HEK293 (cell line): Measurements from ENCODE around the gene TPI1.

Experiments used
- BCL11B ChIP-seq: fragments of 450-650 bp; formaldehyde crosslinking; IDR thresholded peaks from 2 replicates; pipeline ENCODE4 v1.5.1; 2016; ENCODE audit warnings: low read depth, missing biosample characterization, missing genetic modification characterization
- GLI4 ChIP-seq: fragments of 450-650 bp; formaldehyde crosslinking; IDR thresholded peaks from 2 replicates; pipeline ENCODE4 v1.5.1; 2016; ENCODE audit warnings: missing biosample characterization, missing genetic modification characterization
- GLIS2 ChIP-seq: fragments of 450-650 bp; formaldehyde crosslinking; IDR thresholded peaks from 2 replicates; pipeline ENCODE4 v1.5.1; 2016; ENCODE audit warnings: missing biosample characterization, missing genetic modification characterization
- KLF10 ChIP-seq: fragments of 450-650 bp; IDR thresholded peaks from 2 replicates; pipeline ENCODE4 v1.5.1; 2018; ENCODE audit warnings: missing biosample characterization, mild to moderate bottlenecking, missing genetic modification characterization
- KLF16 ChIP-seq: fragments of 450-650 bp; formaldehyde crosslinking; IDR thresholded peaks from 2 replicates; pipeline ENCODE4 v1.5.1; 2017; ENCODE audit warnings: missing biosample characterization, missing genetic modification characterization
- ZFHX2 ChIP-seq: fragments of 450-650 bp; formaldehyde crosslinking; conservative IDR thresholded peaks from 2 replicates; pipeline ENCODE4 v1.5.1; 2016; ENCODE audit warnings: missing biosample characterization, missing genetic modification characterization
- ZFP3 ChIP-seq: fragments of 450-650 bp; formaldehyde crosslinking; IDR thresholded peaks from 2 replicates; pipeline ENCODE4 v1.5.1; 2016; ENCODE audit warnings: low read depth, missing biosample characterization, missing genetic modification characterization
- ZNF140 ChIP-seq: fragments of 450-650 bp; formaldehyde crosslinking; IDR thresholded peaks from 2 replicates; pipeline ENCODE4 v1.5.1; 2016; ENCODE audit warnings: missing biosample characterization, missing genetic modification characterization
- ZNF202 ChIP-seq: fragments of 450-650 bp; formaldehyde crosslinking; IDR thresholded peaks from 2 replicates; pipeline ENCODE4 v1.5.1; 2016; ENCODE audit warnings: missing biosample characterization, missing genetic modification characterization, borderline replicate concordance
- ZNF211 ChIP-seq: fragments of 450-650 bp; formaldehyde crosslinking; IDR thresholded peaks from 2 replicates; pipeline ENCODE4 v1.5.1; 2016; ENCODE audit warnings: low read depth, missing biosample characterization, missing genetic modification characterization
- ZNF391 ChIP-seq: fragments of 450-650 bp; formaldehyde crosslinking; IDR thresholded peaks from 2 replicates; pipeline ENCODE4 v1.5.1; 2016; ENCODE audit warnings: low read depth, missing biosample characterization, missing genetic modification characterization, borderline replicate concordance
- ZNF394 ChIP-seq: fragments of 450-650 bp; formaldehyde crosslinking; IDR thresholded peaks from 2 replicates; pipeline ENCODE4 v1.5.1; 2016; ENCODE audit warnings: missing biosample characterization, missing genetic modification characterization, mild to moderate bottlenecking, moderate library complexity, borderline replicate concordance
- ZNF514 ChIP-seq: fragments of 450-650 bp; formaldehyde crosslinking; IDR thresholded peaks from 2 replicates; pipeline ENCODE4 v1.5.1; 2016; ENCODE audit warnings: missing biosample characterization, missing genetic modification characterization
- ZNF585B ChIP-seq: fragments of 450-650 bp; formaldehyde crosslinking; IDR thresholded peaks from 2 replicates; pipeline ENCODE4 v1.5.1; 2016; ENCODE audit warnings: missing biosample characterization, missing genetic modification characterization
- ZNF596 ChIP-seq: fragments of 450-650 bp; IDR thresholded peaks from 2 replicates; pipeline ENCODE4 v1.5.0; 2018; ENCODE audit warnings: missing biosample characterization, mild to moderate bottlenecking, missing genetic modification characterization, moderate library complexity
- ZNF626 ChIP-seq: fragments of 450-650 bp; sonication (Bioruptor Pico); formaldehyde crosslinking; IDR thresholded peaks from 2 replicates; pipeline ENCODE4 v1.5.1; 2018; ENCODE audit warnings: missing biosample characterization, missing genetic modification characterization, inconsistent platforms
- ZNF658 ChIP-seq: fragments of 450-650 bp; formaldehyde crosslinking; IDR thresholded peaks from 2 replicates; pipeline ENCODE4; 2016; ENCODE audit warnings: missing biosample characterization, missing genetic modification characterization
- ZNF664 ChIP-seq: fragments of 450-650 bp; formaldehyde crosslinking; IDR thresholded peaks from 2 replicates; pipeline ENCODE4 v1.5.1; 2016; ENCODE audit warnings: missing biosample characterization, missing genetic modification characterization
- ZNF777 ChIP-seq: fragments of 450-650 bp; formaldehyde crosslinking; IDR thresholded peaks from 2 replicates; pipeline ENCODE4 v1.5.1; 2017; ENCODE audit warnings: missing biosample characterization, missing genetic modification characterization, borderline replicate concordance
- ZSCAN16 ChIP-seq: fragments of 450-650 bp; formaldehyde crosslinking; IDR thresholded peaks from 2 replicates; pipeline ENCODE4 v1.5.1; 2016; ENCODE audit warnings: missing biosample characterization, missing genetic modification characterization
- TF ChIP-seq, protein P1 (sequence below): fragments of 450-650 bp; formaldehyde crosslinking; IDR thresholded peaks from 2 replicates; pipeline ENCODE4 v1.5.1; 2016; ENCODE audit warnings: missing biosample characterization, missing genetic modification characterization
- TF ChIP-seq, protein P2 (sequence below): fragments of 450-650 bp; formaldehyde crosslinking; IDR thresholded peaks from 2 replicates; pipeline ENCODE4 v1.5.1; 2016; ENCODE audit warnings: missing biosample characterization, missing genetic modification characterization
- TF ChIP-seq, protein P3 (sequence below): fragments of 450-650 bp; formaldehyde crosslinking; IDR thresholded peaks from 2 replicates; pipeline ENCODE4 v1.5.1; 2016; ENCODE audit warnings: missing biosample characterization, missing genetic modification characterization
- TF ChIP-seq, protein P4 (sequence below): fragments of 450-650 bp; formaldehyde crosslinking; IDR thresholded peaks from 2 replicates; pipeline ENCODE4 v1.5.1; 2016; ENCODE audit warnings: missing biosample characterization, missing genetic modification characterization
- TF ChIP-seq, protein P5 (sequence below): fragments of 450-650 bp; formaldehyde crosslinking; IDR thresholded peaks from 2 replicates; pipeline ENCODE4 v1.5.1; 2016; ENCODE audit warnings: missing biosample characterization, missing genetic modification characterization

Gene TPI1

DNA sequence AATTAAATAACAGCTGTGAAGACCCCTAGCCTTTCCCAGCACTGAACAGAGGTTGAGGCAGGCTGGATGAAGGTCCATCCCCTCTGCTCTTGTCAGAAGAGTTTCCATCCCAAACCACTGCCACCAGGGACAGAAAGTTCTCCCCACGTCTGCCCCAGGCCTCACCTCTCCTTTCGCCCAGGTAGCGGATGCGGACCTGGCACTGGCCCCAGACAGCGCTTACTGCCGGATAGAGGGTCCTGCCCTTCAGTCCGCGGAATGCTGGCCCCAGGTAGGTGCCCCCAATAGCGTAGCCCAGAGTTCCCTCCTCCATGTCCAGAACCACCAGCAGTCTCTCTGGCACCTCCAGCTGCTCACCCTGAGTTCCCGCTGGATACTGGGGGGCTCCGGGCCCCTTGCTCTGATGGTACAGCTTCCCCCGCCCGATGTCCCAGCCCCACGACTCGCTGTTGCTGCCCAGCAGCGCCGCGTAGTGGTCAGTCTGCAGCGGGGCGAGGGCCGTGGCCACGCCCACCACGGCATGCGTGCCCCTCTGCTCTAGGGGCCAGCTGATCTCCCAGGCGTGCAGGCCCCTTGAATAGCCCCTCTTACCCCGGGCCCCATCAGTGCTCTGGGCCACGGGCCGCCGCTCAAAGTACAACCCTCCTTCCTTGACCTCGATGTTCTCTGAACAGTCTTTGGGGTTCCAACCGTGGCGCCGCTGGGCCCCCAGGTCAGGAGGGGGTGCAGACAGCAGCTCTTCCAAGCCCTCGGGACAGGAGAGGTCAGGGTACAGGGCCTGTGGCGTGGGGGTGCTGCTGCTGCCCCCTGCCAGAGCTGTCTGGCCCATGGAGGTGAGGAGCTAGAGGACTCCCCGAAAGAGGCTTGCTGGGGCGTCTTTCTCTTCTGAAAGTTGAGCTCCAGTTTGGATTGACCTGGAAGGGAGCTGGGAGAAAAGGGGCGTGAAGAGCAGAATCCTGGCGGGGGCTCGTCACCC is 5.0 kb downstream of the TPI1 start (continued):
- TF ChIP-seq, protein P1, sequence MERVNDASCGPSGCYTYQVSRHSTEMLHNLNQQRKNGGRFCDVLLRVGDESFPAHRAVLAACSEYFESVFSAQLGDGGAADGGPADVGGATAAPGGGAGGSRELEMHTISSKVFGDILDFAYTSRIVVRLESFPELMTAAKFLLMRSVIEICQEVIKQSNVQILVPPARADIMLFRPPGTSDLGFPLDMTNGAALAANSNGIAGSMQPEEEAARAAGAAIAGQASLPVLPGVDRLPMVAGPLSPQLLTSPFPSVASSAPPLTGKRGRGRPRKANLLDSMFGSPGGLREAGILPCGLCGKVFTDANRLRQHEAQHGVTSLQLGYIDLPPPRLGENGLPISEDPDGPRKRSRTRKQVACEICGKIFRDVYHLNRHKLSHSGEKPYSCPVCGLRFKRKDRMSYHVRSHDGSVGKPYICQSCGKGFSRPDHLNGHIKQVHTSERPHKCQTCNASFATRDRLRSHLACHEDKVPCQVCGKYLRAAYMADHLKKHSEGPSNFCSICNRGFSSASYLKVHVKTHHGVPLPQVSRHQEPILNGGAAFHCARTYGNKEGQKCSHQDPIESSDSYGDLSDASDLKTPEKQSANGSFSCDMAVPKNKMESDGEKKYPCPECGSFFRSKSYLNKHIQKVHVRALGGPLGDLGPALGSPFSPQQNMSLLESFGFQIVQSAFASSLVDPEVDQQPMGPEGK (tag by site-specific recombination): peak; percentile 99
- TF ChIP-seq BCL11B (tag by site-specific recombination) (no peak), ZNF391 (peak; percentile 56; the same call in 1 of the 2 replicates), ZNF211 (tag by site-specific recombination) (no peak), KLF16 (tag by site-specific recombination) (peak; percentile 94), ZSCAN16 (tag by site-specific recombination) (no peak), ZNF626 (no peak), ZNF514 (tag by site-specific recombination) (no peak), ZNF777 (tag by site-specific recombination) (0 out of 2 replicates have a peak, but pooled peaks have one; percentile 39), KLF10 (tag by site-specific recombination) (peak; percentile 62; the same call in 1 of the 2 replicates), ZFHX2 (tag by site-specific recombination) (peak; percentile 39), ZFP3 (no peak), ZNF664 (tag by site-specific recombination) (no peak), GLIS2 (tag by site-specific recombination) (peak; percentile 84), ZNF140 (tag by site-specific recombination) (no peak), GLI4 (tag by site-specific recombination) (no peak), ZNF658 (tag by site-specific recombination) (no peak), ZNF596 (tag by site-specific recombination) (no peak), ZNF585B (tag by site-specific recombination) (no peak), ZNF202 (no peak), ZNF394 (tag by site-specific recombination) (peak; percentile 35; the same call in 1 of the 2 replicates)
- TF ChIP-seq, protein P2, sequence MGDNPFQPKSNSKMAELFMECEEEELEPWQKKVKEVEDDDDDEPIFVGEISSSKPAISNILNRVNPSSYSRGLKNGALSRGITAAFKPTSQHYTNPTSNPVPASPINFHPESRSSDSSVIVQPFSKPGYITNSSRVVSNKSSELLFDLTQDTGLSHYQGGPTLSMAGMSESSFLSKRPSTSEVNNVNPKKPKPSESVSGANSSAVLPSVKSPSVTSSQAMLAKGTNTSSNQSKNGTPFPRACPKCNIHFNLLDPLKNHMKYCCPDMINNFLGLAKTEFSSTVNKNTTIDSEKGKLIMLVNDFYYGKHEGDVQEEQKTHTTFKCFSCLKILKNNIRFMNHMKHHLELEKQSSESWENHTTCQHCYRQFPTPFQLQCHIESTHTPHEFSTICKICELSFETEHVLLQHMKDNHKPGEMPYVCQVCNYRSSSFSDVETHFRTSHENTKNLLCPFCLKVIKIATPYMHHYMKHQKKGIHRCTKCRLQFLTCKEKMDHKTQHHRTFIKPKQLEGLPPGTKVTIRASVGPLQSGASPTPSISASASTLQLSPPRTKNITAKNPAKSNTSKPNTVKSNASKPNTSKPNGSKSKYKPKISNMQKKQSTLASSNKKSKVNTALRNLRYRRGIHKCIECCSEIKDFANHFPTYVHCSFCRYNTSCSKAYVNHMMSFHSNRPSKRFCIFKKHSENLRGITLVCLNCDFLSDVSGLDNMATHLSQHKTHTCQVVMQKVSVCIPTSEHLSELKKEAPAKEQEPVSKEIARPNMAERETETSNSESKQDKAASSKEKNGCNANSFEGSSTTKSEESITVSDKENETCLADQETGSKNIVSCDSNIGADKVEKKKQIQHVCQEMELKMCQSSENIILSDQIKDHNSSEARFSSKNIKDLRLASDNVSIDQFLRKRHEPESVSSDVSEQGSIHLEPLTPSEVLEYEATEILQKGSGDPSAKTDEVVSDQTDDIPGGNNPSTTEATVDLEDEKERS (tag by site-specific recombination): no peak
- TF ChIP-seq, protein P3, sequence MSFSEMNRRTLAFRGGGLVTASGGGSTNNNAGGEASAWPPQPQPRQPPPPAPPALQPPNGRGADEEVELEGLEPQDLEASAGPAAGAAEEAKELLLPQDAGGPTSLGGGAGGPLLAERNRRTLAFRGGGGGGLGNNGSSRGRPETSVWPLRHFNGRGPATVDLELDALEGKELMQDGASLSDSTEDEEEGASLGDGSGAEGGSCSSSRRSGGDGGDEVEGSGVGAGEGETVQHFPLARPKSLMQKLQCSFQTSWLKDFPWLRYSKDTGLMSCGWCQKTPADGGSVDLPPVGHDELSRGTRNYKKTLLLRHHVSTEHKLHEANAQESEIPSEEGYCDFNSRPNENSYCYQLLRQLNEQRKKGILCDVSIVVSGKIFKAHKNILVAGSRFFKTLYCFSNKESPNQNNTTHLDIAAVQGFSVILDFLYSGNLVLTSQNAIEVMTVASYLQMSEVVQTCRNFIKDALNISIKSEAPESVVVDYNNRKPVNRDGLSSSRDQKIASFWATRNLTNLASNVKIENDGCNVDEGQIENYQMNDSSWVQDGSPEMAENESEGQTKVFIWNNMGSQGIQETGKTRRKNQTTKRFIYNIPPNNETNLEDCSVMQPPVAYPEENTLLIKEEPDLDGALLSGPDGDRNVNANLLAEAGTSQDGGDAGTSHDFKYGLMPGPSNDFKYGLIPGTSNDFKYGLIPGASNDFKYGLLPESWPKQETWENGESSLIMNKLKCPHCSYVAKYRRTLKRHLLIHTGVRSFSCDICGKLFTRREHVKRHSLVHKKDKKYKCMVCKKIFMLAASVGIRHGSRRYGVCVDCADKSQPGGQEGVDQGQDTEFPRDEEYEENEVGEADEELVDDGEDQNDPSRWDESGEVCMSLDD (tag by site-specific recombination): peak; percentile 93
- TF ChIP-seq, protein P4, sequence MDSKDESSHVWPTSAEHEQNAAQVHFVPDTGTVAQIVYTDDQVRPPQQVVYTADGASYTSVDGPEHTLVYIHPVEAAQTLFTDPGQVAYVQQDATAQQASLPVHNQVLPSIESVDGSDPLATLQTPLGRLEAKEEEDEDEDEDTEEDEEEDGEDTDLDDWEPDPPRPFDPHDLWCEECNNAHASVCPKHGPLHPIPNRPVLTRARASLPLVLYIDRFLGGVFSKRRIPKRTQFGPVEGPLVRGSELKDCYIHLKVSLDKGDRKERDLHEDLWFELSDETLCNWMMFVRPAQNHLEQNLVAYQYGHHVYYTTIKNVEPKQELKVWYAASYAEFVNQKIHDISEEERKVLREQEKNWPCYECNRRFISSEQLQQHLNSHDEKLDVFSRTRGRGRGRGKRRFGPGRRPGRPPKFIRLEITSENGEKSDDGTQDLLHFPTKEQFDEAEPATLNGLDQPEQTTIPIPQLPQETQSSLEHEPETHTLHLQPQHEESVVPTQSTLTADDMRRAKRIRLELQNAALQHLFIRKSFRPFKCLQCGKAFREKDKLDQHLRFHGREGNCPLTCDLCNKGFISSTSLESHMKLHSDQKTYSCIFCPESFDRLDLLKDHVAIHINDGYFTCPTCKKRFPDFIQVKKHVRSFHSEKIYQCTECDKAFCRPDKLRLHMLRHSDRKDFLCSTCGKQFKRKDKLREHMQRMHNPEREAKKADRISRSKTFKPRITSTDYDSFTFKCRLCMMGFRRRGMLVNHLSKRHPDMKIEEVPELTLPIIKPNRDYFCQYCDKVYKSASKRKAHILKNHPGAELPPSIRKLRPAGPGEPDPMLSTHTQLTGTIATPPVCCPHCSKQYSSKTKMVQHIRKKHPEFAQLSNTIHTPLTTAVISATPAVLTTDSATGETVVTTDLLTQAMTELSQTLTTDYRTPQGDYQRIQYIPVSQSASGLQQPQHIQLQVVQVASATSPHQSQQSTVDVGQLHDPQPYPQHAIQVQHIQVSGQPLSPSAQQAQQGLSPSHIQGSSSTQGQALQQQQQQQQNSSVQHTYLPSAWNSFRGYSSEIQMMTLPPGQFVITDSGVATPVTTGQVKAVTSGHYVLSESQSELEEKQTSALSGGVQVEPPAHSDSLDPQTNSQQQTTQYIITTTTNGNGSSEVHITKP (tag by site-specific recombination): peak; percentile 37; the same call in 1 of the 2 replicates
- TF ChIP-seq, protein P5, sequence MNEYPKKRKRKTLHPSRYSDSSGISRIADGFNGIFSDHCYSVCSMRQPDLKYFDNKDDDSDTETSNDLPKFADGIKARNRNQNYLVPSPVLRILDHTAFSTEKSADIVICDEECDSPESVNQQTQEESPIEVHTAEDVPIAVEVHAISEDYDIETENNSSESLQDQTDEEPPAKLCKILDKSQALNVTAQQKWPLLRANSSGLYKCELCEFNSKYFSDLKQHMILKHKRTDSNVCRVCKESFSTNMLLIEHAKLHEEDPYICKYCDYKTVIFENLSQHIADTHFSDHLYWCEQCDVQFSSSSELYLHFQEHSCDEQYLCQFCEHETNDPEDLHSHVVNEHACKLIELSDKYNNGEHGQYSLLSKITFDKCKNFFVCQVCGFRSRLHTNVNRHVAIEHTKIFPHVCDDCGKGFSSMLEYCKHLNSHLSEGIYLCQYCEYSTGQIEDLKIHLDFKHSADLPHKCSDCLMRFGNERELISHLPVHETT: peak; percentile 63; the same call in 1 of the 2 replicates
